Type B pancreatic cell (in vitro differentiated cells): Measurements from ENCODE around the gene SLC12A7. TPM values are rescaled to one million over a fixed set of nuclear protein-coding genes. Genes with fewer than 3 reads are reported as not detected.

Experiments
- DNase-seq: peaks from one replicate; pipeline ENCODE4 v3.0.0; 2021; ENCODE audit warnings: mixed read lengths; ENCODE audit not compliant: unreplicated experiment; ENCODE audit errors: extremely low spot score
- H3K27ac Mint-ChIP-seq: 2 replicates; pipeline ENCODE4 v1.8.0; 2021; ENCODE audit warnings: mild to moderate bottlenecking, mixed read lengths
- H3K27me3 Mint-ChIP-seq: 2 replicates; pipeline ENCODE4 v1.8.0; 2021; ENCODE audit warnings: mixed read lengths
- H3K36me3 Mint-ChIP-seq: 2 replicates; pipeline ENCODE4 v1.8.0; 2021; ENCODE audit warnings: mixed read lengths
- H3K4me1 Mint-ChIP-seq: one replicate; pipeline ENCODE4 v1.8.0; 2021; ENCODE audit warnings: mixed read lengths; ENCODE audit not compliant: unreplicated experiment
- H3K4me3 Mint-ChIP-seq: 2 replicates; pipeline ENCODE4 v1.8.0; 2021; ENCODE audit warnings: mild to moderate bottlenecking, mixed read lengths
- H3K9me3 Mint-ChIP-seq: 2 replicates; pipeline ENCODE4 v1.8.0; 2021; ENCODE audit warnings: mixed read lengths
- CTCF ChIP-seq: fragments of 200-600 bp; sonication (generic); conservative IDR thresholded peaks from 2 replicates; pipeline ENCODE4 v1.5.0; 2021; ENCODE audit warnings: antibody characterized with exemption, mild to moderate bottlenecking
- total RNA-seq: library from RNA; stranded (reverse); gene quantifications from 2 replicates; pipeline ENCODE4 v1.2.1, GENCODE V29; 2021; ENCODE audit warnings: low replicate concordance

SLC12A7 gene
- total RNA-seq, 1 donor from 2014 or later: 57.6 TPM

DNA sequence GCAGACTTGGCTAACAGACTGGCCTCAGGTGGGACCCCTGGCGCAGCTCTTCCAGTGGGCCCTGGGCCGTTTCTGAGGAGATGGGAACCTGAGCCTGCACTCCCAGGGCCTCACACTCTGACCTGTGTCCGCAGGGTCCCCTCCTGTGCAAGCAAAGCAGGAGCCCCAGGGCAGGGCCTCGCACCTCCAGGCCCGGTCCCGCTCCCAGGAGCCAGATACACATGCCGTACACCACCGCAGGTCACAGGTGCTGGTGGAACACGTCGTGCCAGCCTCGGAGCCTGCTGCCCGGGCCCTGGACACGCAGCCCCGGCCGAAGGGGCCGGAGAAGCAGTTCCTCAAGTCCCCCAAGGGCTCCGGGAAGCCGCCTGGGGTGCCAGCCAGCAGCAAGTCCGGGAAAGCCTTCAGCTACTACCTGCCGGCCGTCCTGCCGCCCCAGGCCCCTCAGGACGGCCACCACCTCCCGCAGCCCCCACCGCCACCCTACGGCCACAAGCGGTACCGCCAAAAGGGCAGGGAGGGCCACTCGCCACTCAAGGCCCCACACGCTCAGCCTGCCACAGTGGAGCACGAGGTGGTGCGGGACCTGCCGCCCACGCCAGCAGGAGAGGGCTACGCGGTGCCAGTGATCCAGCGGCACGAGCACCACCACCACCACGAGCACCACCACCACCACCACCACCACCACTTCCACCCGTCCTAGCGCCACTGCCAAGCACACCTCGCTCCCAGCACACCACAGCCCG lies 74.0 kb downstream of the SLC12A7 start:
- Mint-ChIP-seq H3K4me3 (no peak overlapping the region), H3K27me3 (no peaks in the 10 kb centered on the region), H3K9me3 (peaks cover 5% of the 10 kb centered on the region), H3K36me3 (peaks cover 17% of the 10 kb centered on the region), H3K4me1 (no peaks in the 10 kb centered on the region), H3K27ac (no peak overlapping the region)
- DNase-seq: no peak
- TF ChIP-seq CTCF: no peak

DNA sequence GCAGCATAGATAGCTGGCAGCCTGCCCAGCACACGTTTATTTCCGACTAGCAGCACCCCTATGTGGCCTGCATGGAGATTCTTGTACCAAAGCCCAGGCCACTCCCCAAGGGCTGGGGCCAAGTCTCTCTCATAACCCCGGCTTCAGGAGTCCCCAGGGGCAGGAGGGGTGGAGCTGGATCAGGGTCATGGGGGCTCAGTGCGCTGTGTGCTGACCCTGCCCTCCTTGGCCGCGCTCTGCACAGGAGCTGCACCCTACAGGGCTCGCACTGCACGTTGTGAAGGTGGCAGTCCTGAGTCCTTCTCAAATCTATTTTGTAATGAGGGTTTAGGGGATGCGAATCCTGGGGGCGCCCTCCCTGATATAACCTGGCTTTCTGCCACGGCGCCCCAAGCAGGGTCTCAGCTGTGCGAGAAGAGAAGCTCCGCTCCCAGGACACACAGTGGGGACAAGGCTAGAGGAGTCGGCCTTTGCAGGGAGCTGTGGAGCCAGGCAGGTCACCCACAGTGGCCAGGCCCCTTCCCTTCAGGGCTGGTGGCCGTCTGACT lies 74.7 kb downstream of the SLC12A7 start:
- no peak for TF ChIP-seq CTCF
- no peak for DNase-seq
- Mint-ChIP-seq H3K9me3 (no peaks in the 10 kb centered on the region), H3K27ac (no peak overlapping the region), H3K4me3 (no peak overlapping the region), H3K27me3 (no peaks in the 10 kb centered on the region), H3K4me1 (no peaks in the 10 kb centered on the region), H3K36me3 (peaks cover 17% of the 10 kb centered on the region)

- no peaks in the 10 kb centered on the region for H3K9me3 Mint-ChIP-seq
- H3K36me3 Mint-ChIP-seq: peaks cover 17% of the 10 kb centered on the region
- DNase-seq: no peak
- H3K27ac Mint-ChIP-seq: no peak overlapping the region
- H3K27me3 Mint-ChIP-seq: no peaks in the 10 kb centered on the region
- no peaks in the 10 kb centered on the region for H3K4me1 Mint-ChIP-seq
- no peak overlapping the region for H3K4me3 Mint-ChIP-seq
- no peak for TF ChIP-seq CTCF
These were observed 75.2 kb downstream of the SLC12A7 start for GRCh38 chr5:1036504-1037122.

GRCh38 chr5:1035421-1036405 lies 76.2 kb downstream of the SLC12A7 start:
- H3K4me3 Mint-ChIP-seq: no peak overlapping the region
- no peak overlapping the region for H3K27ac Mint-ChIP-seq
- no peaks in the 10 kb centered on the region for H3K4me1 Mint-ChIP-seq

More at GRCh38 chr5:1035421-1036405, 76.2 kb downstream of the SLC12A7 start:
- Mint-ChIP-seq H3K9me3 (no peaks in the 10 kb centered on the region), H3K36me3 (peaks cover 14% of the 10 kb centered on the region), H3K27me3 (no peaks in the 10 kb centered on the region)
- no peak for DNase-seq
- TF ChIP-seq CTCF: no peak
